Mesenteric fat pad (tissue), 1 donor: Measurements from ENCODE around the gene NOX3. TPM values are rescaled to one million over a fixed set of nuclear protein-coding genes. Genes with fewer than 3 reads are reported as not detected.

Source experiments
- DNase-seq: peaks from one replicate; pipeline ENCODE4 v3.0.0-alpha.2; 2020; ENCODE audit warnings: low spot score
- total RNA-seq: library from RNA; stranded (reverse); fragmentation: NEBNext Ultra II Directional; extraction: Animal tissue kit (Norgen Biotek cat#: 25700); gene quantifications from one replicate; pipeline ENCODE4 v1.2.1, GENCODE V29; 2021
- donor health status: DM: yes; HTN: yes; CAD: no.

NOX3 gene
- total RNA-seq, 1 donor from 2014 or later = not detected

DNA sequence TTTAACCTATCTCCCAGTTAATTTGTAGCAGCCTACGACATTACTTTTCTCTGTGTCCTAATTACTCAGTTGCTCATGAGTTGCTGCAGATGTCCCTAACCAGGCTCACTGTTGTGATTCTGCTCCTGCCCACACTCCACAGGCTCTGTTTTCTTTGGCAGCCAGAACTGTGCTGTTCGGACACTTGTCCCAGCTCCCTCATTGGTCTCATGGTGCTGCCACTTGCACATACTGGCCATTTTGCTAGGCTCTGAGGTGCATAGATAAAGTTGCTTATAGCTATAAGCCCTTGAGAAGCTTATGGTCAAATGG is 55.0 kb downstream of the NOX3 start:
- no peak for DNase-seq

GRCh38 chr6:155399745-155400653 is 55.6 kb downstream of the NOX3 start:
- no peak for DNase-seq

DNA sequence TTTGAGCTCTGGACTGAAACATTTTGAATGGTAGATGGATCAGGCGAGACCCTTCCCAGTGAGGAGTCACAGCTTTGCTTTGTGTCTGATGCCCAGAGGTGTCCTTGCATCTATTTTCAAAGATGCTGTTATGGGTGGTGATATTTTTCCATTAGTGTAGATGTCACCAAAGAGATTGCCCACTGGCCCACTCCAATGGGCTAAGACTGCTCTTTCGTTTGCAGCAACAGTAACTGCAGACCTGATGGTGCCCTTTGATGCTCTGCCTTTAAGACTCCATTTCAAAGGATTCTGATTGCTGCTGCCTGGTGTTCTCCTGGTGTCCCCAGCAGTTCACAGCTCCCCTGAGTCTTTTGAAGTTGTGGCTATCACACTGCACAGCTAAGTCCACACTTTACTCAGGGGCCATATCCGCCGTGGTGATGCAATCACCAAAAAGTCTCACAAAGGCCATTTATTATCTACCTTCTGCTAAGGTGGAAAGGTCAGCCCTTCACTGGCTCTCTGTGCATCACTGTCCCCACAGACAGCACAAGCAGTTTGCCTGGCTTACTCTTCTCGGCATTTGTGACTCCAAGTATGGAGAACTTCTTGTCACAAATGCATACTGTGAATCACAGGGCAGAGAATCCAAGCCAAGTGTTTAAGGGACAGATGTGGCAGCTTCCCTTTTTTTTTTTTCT is 56.4 kb downstream of the NOX3 start:
- DNase-seq = no peak

GRCh38 chr6:155398701-155399061 is 57.0 kb downstream of the NOX3 start:
- no peak for DNase-seq

DNA sequence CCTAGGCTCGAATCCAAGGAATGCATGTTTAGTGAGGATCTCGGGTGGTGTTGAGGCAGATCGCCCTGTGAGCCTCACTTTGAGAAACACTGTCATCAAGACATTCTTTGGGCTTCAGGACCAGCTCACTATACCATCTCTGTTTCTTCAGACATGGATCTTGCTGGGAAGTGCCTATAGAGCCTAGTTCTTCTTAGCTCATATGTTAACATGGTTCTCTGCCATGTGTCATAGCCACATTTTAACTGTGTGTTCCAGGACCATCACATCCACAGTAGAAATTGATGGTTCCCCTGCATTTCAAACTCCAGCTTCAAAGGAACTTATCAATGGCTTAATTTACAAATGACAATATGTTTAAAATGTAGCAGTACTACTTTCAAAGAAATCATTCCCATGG is 57.4 kb downstream of the NOX3 start:
- DNase-seq = no peak

DNA sequence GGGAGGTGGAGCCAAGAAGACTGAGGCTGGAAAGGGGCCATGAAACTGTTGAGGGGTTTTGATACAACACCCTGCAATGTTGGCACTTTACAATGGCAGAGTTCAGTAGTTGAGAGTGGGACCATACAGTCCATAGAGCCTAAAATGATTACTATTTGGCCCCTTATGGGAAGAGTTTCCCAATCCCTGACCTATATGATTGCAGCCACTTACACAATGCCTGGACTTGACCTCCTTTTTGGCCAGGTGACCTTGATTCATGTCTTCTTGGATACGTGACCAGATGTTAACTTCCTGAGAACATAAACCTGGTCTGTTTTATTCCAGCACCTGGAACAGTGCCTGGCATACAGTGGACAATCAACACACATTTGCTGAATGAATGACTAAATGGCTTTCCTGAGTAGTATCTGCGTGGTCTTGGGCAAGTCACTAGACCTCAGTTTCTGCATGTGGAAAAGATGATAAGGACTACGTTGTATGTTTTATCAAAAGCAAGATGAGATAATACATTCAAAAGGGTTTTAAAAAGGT is 58.4 kb downstream of the NOX3 start:
- DNase-seq = no peak

- DNase-seq = no peak
These were observed 59.0 kb downstream of the NOX3 start for GRCh38 chr6:155396605-155397004.

DNA sequence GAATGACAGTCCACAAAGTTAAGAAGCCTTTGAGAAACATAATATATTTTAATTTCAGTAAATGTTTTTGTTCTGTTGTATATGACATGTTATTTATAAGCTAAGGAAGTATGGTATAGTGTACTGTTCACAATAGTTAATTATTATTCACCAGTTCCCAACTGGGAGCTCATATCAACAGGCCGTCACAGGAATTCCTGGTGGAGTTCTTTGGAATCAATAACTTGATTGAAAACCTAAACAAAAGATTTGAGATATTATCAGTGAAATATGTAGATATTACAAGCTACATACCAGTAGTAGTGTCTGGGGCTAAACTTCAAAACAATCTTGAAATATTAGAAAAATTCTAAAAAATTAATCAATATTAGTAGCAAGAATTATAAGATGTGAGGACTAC is 60.3 kb downstream of the NOX3 start:
- DNase-seq = no peak

DNA sequence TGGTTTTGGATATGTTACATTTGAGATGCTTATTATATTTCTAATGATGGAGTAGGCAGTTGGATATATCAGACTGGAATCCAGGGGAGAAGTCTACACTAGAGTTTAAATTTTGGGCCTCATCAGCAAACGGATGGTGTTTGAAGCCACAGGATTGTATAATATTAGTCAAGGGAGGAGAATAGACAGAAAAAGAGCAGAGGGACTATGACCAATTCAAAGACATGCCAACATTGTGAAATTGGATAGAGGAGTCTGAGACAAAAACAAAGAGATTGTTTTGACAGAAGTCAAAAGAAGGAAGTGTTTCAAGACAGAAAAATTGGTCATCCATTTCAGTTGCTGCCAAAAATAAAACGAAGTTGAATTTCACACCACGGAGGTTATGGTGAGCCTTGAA is 66.5 kb downstream of the NOX3 start:
- no peak for DNase-seq

- no peak for DNase-seq
These were observed 67.0 kb downstream of the NOX3 start for GRCh38 chr6:155388591-155388990.

DNA sequence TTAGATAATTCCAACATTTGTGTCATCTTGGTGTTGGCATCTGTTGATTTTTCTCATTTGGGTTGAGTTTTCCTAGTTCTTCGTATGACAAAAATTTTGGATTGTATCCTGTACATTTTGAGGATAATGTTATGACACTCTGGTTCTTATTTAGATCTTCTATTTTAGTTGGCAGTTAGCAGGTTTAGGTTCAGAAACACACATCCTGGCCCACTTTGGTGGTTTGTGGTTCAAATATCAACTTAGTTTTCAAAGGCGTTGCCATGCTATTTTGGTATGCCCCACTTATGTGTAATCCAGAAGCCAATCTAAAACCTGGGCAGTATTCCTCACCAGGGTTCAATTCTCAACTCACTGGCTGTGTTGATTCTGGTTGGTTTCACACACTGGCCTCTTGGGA is 68.2 kb downstream of the NOX3 start:
- DNase-seq = no peak

- no peak for DNase-seq
These were observed 71.2 kb downstream of the NOX3 start for GRCh38 chr6:155384321-155384952.

GRCh38 chr6:155383913-155384312 is 71.7 kb downstream of the NOX3 start:
- no peak for DNase-seq

- no peak for DNase-seq
These were observed 73.3 kb downstream of the NOX3 start for GRCh38 chr6:155382338-155382685.

DNA sequence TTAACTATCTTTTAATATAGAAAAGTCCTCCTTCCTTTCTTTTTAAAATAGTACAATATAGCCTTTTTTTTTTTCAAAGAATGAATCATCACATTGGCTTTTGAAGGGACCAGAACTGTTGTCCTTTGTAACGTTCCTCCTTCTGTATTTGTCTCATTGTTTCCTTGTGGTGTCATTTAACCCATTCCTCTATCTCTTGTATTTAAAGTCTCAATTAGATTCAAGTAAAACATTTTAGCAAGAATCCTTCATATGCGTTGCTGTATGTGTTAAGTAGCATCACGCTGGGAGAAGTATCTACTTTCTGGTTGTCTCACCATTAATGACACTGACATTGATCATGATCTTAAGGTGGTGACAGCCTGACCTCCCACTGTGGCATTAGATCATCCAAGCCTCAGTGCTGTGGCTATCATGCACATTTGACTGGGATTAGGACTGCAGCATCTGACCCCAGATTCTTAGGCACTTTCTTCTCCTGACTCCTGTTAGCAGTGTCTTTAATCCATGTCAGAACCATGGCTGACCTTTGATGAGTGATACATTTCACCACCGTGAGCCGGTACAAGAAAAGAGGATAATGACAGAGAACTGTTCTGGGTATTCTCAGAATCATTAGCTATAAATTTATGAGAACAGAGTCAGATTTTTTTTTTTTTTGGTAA is 73.8 kb downstream of the NOX3 start:
- no peak for DNase-seq

- DNase-seq = no peak
These were observed 74.8 kb downstream of the NOX3 start for GRCh38 chr6:155380666-155381332.

DNA sequence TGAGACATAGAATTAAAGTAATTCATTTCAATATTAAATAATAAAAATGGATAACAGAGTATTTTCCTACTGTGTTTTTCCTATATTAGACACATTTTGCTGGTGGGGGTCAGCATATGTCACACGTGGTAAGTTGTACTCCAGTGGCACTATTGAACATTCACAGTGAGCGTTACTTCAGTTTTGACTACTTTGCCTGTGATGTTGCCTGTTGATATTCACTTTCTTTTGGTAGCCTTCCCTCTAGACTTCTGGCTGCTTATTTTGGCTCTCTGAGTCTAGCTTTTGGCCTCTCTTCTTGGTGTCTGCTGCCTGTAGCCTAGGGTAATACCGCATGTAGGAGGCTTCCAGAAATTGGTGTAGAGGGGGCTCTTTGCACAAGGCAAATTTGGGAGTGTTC is 76.9 kb downstream of the NOX3 start:
- DNase-seq = no peak

- no peak for DNase-seq
These were observed 77.4 kb downstream of the NOX3 start for GRCh38 chr6:155378276-155378675.

- DNase-seq = no peak
These were observed 78.6 kb downstream of the NOX3 start for GRCh38 chr6:155377061-155377460.

- DNase-seq = no peak
These were observed 79.8 kb downstream of the NOX3 start for GRCh38 chr6:155375801-155376200.

DNA sequence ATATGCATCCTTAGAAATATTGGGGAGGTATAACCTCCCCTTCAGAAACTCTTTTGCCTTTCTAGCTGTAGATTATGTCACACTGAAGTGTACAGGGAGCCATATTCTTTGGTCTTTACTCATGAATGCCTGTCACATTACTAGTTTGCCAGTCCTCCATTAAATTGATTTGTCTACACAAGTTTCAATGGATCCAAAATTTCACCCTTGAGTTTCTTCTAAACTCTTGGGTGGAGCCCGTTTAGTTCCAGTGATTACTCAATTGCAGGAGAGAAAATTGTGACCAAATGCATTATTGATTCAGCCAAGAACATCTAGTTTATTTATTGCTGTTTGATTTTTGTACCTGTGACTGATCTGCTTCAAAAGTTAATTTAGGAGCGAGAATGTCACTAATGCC is 81.0 kb downstream of the NOX3 start:
- DNase-seq = no peak
